Measurements from ENCODE around the gene ESPNL.
A peak's percentile ranks its signal among the peaks of the same experiment; 100 is the strongest.

Gene ESPNL

GRCh38 chr2:238159661-238160205, 59.6 kb downstream of the ESPNL start:
- TF ChIP-seq CTCF (conservative IDR thresholded peaks at IDR 0.05; ENCODE audit: control insufficient read depth, insufficient read depth, low read depth, low read length): no peak
- DNase-seq (ENCODE audit: low read depth): no peak
- peak overlapping the region; percentile 38 for H3K4me3 ChIP-seq (ENCODE audit: control insufficient read depth, low read depth, low read length)

GRCh38 chr2:238160206-238161129, 60.3 kb downstream of the ESPNL start:
- DNase-seq (ENCODE audit: low read depth): no peak
- H3K4me3 ChIP-seq (ENCODE audit: control insufficient read depth, low read depth, low read length): no peak overlapping the region
- TF ChIP-seq CTCF (conservative IDR thresholded peaks at IDR 0.05; ENCODE audit: control insufficient read depth, insufficient read depth, low read depth, low read length): peak; percentile 7

GRCh38 chr2:238161291-238162051, 61.3 kb downstream of the ESPNL start:
- DNase-seq (ENCODE audit: low read depth): no peak
- no peak overlapping the region for H3K4me3 ChIP-seq (ENCODE audit: control insufficient read depth, low read depth, low read length)
- TF ChIP-seq CTCF (conservative IDR thresholded peaks at IDR 0.05; ENCODE audit: control insufficient read depth, insufficient read depth, low read depth, low read length): no peak

GRCh38 chr2:238162251-238162845, 62.2 kb downstream of the ESPNL start:
- TF ChIP-seq CTCF (conservative IDR thresholded peaks at IDR 0.05; ENCODE audit: control insufficient read depth, insufficient read depth, low read depth, low read length): no peak
- DNase-seq (ENCODE audit: low read depth): no peak
- no peak overlapping the region for H3K4me3 ChIP-seq (ENCODE audit: control insufficient read depth, low read depth, low read length)

GRCh38 chr2:238162846-238163441, 62.8 kb downstream of the ESPNL start:
- H3K4me3 ChIP-seq (ENCODE audit: control insufficient read depth, low read depth, low read length): no peak overlapping the region
- no peak for TF ChIP-seq CTCF (conservative IDR thresholded peaks at IDR 0.05; ENCODE audit: control insufficient read depth, insufficient read depth, low read depth, low read length)

More at GRCh38 chr2:238162846-238163441, 62.8 kb downstream of the ESPNL start:
- no peak for DNase-seq (ENCODE audit: low read depth)

Measured in fibroblast of mammary gland (primary cell).